GM18498 (cell line): ENCODE measurements around the gene PRG3.
"Not testable (repeated sequence)": the region's sequence is repeated elsewhere in the genome, so short reads cannot be mapped to it uniquely, and the experiment has no call there.

Experiments used
- ATAC-seq: cut with Tn5 transposase; IDR thresholded peaks from one replicate; pipeline ENCODE4 v1.9.1; 2021; ENCODE audit warnings: mild to moderate bottlenecking, moderate library complexity; ENCODE audit not compliant: unreplicated experiment

The PRG3 gene

DNA sequence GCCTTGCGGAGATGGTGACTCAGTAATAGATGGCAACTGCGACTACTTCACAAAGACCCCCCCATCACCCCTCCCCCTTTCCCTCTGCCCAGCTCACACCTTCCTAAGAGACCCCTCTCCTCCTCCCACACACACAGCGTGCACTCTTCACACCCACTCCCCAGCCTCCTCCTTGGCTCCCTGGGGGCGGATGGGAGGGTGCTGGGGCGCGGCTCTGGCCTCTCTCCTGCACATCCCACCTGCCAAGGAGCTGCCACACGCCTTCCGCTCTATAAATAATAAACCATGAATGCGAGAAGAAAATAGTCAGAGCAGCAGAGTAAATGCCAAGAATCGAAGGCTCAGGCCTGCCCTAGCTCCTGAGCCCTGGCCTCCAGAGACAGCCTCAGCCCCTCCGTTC lies 38.2 kb downstream of the PRG3 start:
- ATAC-seq, result no peak

DNA sequence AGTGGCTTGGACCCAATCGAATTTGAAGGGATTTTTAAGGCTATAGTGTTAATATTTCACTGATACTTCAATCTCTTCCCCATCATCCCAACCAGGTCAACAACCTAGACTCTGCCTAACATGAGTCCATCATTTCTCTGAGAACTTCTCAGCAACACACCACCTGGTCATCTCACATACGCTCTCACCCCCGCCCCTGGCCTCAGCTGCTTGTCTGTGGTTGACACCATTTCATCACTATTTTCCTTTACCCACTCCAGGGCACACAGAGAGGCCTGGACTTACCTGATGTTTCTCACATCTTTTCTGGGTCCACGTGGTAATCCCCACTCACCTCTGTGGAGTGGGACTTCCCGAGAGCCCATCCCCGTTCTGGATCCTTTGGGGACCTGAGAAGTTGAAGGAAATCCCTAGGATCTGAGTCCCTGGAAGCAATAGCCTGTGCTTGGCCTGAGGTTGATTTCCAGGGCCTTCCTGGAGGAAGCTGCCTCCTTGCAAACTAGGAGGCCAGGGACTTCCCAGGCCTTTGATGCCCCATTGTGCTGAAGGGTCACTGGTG lies 39.6 kb downstream of the PRG3 start:
- no peak for ATAC-seq

DNA sequence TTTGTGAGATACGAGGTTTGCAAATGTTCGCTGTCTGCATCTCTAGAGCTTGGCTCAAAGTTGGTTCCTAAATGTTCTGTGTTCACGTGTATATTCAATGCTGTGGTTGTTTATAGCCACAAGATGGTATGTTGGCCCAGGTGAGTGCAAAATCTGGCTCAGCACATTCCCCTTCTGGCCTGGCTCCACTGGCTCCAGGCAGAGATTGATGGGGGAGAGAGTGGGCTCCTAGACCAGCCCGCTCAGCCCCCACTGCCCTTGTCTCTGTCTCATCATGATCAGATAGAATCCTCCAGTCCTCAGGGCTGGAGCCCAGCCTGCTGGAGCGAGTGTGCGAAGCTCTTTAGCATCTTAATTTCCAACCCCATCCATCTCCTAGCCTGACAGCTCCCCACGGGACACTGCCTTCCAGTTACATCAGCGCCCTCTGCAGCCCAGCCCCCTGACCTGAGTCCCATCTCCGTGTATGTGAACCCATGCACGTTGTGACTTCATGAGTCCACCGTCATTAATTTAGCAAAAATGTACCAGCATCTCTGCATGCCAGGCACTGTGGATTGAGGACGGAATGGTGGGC lies 40.8 kb downstream of the PRG3 start:
- no peak for ATAC-seq

DNA sequence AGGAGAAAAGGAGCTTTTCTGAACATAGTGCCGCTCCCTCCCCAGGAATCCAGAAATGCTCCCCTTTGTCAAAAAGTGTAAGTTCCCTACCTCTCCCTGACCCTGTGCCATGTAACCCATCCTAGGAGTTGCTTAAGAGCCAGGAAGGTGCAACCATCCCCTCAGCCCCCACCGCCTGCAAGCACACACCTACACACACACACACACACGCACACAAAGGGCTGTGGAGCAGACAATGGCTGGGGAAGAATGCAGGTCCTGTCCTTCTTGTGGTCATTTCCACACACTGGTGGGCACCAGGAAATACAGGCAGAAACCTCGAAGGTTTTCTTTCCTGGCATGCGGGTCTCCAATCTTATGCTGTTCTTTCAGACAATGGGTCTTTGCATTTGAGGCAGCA lies 41.6 kb downstream of the PRG3 start:
- no peak for ATAC-seq

DNA sequence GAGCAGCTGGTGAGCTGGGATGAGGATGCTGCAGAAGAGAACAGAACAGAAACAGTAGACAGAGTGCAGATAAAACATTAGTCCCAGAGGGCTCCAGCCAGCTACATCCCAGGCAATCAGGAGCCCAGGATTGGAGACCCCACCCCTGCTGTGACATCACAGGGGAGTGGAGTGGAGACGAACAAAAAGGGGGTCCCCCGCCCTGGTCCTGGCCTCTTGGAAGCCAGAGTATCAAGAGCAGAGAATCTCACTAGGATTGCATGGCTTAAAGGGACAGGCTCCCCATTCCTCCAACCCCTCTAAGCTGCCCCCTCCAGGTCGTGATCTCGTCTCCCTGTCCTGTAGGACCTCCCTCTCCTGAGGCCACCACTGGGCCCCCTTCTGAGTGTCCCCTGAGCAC lies 42.8 kb downstream of the PRG3 start, which contains the start of gene P2RX3:
Gene P2RX3 (plus strand): TSS at position 211 of the 400 bp plus-strand sequence. CDS start 199 bp downstream, outside the sequence.
- no peak for ATAC-seq

DNA sequence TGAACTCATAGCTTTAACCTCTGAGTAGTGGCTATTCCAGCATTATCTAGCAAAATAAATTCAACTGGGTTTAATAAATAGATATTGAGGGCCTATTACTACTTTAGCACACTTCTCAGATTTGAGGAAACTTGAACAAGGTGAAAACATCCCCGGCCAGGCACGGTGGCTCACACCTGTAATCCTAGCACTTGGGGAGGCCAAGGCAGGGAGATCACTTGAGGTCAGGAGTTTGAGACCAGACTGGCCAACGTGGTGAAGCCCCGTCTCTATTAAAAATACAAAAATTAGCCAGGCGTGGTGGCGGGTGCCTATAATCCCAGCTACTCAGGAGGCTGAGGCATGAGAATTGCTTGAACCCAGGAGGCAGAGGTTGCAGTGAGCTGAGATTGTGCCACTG lies 44.1 kb downstream of the PRG3 start:
- ATAC-seq, result not testable (repeated sequence)

DNA sequence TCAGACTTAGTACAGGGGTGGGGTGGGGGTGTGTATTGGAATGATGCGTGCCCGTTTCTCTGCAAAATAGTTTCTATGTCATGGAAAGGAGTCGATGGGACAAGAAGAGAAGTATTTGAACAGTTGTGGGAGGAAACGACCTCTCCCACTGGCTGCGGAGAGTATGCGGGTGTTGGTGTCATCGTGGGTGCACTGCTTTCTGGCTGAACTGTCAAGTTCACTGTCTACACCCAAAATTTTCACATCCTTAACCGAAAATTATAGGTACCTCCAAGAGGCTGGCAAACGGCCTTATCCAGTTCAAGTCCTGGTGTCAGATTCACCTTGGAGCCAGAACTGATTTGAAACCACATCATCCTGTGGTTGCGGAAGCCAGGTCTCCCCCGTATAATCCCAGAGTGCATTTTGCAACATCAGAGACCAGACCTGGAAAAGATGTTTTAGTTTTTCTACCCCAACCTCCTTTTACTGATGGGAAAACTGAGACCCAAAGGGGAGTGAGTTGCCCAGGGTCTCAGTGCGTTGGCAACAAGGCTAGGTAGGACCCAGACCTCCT lies 44.8 kb downstream of the PRG3 start:
- ATAC-seq, result no peak

DNA sequence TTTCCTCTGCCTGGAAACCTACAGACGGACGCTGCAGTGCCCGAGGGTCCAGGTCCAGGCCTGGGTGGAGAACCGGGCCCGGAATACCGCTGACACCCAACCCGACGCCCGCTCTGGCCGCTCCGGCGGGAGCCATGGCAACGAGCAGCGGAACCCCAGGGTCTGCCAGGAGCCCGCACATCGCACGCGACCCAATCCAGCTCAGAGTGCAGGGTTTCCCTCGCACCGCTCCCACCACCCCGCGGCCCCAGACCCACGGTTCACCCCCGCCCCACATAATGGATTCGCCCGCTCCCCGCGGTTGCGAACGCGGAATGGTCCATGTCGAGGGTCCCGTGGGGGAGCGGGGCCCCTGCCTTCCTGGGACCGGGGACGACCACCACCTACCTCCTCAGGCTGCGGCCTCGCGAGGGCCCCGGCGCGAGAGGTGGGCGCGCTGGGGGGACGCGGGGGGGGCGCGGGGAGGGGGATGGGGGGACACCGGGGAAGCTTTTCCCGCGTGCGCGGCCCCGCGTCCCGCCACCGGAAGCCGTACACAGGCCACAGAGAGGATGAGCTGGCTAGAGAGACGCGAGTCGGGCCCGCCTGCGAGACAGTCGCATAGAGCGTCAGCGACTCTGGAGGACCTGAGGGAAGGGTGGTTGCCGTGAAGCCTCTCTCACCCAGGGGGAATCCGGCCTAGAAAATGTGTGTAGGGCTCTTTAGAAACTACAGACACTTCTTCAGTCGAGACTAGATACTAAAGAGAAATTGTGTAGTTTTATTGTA lies 45.4 kb downstream of the PRG3 start, which contains the start of gene SSRP1:
Gene SSRP1 (minus strand): TSS at position 550 of the 768 bp plus-strand sequence. CDS start 771 bp downstream, outside the sequence.
- peak; percentile 99 for ATAC-seq

DNA sequence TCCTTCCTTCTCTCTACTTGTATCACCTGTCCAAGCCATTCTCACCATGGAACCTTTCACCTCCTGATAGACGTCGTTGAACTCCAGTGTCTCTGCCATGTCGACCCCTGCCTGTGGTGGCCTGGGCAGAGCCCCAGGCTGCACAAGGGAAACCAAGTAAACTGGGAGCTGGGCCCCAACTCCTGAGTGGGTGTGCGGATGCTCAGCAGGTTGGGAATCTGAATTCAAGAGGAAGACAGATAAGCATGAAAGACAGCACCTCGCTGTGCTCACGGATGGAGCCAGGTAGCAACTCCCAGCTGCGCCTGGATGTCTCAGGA lies 46.0 kb downstream of the PRG3 start:
- ATAC-seq, result no peak

DNA sequence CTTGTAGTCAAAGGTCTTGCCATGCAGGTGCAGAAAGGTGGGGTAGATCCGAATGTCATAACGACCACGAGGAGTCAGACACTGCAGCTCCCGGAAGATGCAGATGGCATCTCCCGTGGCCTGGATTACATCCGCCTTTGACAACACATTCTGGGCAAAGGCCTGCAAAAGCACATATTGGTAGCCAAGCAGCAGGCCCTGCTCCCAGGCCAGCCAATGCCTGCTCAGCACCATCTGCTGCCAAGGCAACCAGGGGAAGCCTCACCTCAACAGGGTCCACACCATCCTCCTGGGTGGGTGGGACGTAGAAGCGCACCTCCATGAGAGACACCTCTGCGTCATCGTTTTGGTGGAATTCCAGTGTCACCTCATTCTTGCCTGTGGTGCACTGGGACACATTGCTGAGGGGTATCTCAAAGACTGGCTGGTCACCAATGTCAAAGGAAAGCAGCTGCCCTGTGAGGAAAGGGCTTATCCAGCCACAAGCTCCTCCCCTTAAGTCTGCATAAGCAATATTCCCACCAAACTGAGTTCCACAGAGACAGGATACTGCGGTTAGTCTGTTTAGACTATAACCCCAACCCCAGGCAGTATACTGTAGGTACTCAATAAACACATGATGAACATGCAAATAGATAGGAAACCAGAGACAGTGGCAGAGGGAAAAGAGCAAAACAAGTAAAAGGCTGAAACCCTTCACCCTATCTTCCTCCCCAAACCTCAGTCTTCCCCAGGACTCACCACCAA lies 48.1 kb downstream of the PRG3 start:
- ATAC-seq, result no peak

DNA sequence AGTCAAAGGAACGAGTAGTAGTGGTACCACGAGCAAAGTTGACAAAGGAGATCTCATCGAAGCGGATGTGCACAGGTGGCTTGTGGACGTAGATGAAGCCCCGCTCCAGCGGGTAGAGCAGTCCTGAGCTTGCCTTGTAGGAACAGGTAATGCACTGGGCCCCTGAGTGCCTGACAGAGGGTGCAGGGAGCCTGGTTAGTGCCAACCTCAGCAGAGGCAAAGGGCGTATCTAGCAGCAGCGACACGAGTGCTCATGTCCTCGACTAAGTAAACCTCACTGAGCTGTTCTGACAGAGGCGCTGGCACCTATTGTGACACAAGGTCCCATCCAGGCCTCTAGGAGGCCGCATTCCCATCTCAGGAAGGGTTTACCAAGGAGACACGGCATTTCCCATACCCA lies 49.2 kb downstream of the PRG3 start:
- no peak for ATAC-seq

DNA sequence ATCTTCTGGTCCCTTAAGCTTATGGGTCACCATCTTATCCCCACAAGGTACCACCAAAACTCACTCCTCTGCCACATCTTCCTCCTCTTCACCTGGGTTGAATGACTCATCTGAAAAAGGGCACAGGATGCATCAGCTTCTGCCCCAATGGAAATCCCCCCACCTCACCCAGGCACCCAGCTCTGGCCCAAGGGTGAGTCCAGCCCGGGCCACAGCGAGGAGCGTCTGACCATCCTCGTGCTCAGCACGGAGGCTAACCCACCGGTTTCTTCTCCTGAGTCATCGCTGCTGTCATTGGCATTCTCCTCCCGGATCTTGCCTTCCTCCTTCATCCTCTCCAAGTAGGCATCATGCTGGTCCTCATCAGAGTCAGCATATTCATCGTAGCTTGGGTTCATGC lies 50.9 kb downstream of the PRG3 start:
- no peak for ATAC-seq

DNA sequence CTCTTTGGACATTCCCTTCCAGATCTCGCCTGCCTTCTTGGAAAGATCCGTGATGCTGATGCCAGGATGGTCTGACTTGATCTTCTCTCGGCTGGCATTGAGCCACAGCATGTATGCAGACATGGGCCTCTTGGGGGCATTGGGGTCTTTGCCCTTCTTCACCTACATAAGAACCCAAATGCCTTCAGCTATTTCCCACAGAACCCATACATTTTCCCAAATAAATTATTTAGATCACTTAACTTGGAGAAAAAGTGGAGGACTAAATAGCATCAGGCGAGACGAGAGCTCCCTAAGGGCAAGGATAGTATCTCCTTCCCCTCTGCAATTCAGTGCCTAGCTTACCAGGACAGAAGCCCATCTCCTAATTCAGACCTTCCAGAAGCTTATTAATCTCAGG lies 53.2 kb downstream of the PRG3 start:
- ATAC-seq, result no peak
